NCI-H128 (cell line): ENCODE measurements around the gene STPG4.

Experiments
- DNase-seq: peaks from one replicate; lab custom pipeline; 2025; ENCODE audit not compliant: unreplicated experiment; lab: John Stamatoyannopoulos, UW

Gene STPG4

DNA sequence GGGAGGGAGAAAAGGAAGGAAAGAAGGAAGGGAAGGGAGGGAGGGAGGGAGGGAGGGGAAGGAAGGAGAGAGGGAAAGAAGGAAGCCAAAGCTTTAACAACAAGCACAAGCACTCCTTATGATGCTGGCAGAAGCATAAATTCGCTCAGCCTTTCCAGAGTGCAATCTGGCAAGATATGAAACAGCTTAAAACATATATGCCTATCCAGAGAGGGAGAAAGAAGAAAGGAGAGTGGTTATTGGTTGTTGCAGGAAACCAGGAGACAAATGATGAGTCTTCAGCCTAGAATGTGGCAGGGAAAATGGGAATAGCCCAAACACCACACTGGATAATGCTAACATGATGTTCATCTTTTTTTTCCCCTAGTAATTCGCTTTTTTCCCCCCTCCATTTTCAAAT lies 64.0 kb downstream of the STPG4 start:
- no peak for DNase-seq

DNA sequence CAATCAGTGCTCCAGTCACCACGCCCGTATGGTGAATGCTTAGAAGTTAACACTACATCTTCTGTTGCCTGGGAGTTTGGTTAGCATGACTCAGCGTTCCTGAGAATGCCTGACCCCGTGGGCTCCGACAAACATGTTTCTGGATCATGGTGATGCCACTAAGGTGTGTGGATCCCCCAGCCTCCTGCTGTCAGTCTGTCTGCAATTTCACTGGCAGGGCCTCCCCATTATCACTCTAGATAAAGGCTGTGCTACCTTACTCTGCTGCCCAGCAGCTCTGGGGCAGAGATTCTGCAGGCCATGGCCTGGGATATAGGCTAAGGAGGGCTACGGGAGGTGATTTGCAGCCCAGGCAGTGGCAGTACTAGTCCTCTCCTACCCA lies 66.0 kb downstream of the STPG4 start:
- DNase-seq, result no peak

DNA sequence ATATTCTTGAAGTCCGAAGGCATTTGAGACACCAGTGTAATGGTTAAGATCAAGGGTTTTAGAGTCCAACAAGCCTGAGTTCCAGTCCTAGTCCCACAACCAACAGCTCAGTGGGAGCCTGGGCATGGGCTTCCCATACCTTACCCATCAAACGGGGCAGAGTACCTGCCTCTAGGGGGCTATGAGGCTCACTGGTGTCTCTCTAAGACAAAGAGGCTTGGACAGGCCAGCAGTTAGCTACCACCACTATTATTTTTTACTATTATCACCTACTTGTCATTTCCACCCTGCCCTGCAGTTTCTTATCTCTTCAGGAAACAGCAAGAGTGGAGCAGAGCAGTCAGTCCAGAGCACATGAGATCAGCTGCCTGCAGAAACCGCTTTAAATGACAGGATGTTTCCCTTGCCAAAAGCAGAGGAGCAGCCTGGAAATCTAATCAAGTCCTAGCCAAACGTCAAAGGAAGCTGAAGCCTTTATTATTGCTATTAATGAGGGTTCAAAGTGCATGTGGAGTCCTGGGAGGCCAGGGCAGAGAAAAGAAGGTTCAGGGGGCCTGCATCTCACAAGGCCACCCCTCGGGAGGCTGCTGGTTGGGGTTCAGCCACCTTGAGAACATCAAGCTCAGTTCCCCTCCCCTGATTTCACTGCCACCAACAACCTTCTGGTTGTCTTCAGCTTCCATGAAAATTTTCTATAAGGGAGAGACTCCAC lies 66.6 kb downstream of the STPG4 start:
- DNase-seq, result no peak

DNA sequence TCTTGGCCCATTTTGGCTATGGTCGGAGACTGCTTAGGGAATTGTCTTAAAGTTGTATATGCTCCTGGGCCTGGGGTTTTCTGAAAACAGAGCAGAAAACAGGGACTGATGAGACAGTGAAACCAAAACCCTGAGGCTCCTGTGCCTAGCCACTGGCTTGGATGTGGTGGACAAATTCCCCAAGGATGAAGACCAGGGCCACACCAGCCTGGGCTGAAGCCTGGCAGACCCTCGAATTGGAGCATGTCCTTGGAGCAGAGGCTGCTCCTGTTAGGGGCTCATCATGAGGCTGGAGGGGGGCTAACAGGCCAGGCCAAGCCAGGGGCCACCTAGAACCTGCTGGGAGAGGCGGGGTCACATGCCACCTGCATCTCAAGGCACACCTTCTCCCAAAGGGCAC lies 68.1 kb downstream of the STPG4 start:
- DNase-seq, result no peak

DNA sequence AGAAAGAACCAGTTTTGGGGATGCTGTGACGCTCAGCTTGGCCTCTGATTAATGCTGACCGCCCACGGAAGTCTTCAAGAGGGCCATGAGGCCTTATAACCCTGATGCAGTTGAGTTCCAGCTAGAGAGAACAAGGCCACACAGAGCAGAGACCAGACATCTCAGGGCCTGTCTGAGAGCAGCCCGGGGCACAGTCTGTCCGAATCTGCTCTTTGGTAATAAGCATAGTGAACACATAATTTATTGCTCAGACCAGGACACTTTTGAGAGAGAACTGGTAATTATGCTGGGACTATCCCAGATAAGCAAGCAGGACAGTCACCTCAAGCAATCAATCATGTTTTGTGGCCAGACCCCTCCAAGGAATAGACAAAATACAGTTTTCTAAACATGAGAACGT lies 68.5 kb downstream of the STPG4 start:
- DNase-seq, result no peak

DNA sequence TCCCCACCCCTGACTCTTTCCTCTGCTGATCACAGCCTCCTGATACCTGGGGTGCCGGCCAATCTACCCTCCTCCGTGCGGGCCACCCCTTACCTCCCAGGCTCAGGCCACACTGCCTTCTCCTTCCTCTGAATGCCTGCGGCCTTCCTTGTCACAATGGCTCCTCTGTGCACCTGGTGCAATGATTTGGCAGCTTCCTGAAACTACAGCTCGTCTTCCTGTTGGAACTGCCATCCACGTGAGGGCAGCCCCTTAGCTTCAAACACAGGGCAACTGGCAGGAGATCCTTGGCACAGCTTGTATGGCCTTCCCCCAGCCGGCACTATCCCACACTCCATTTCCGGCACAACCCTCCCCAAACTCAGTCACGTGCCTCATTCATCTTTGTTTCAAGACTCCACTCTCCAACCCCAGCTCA lies 69.0 kb downstream of the STPG4 start:
- DNase-seq, result no peak

DNA sequence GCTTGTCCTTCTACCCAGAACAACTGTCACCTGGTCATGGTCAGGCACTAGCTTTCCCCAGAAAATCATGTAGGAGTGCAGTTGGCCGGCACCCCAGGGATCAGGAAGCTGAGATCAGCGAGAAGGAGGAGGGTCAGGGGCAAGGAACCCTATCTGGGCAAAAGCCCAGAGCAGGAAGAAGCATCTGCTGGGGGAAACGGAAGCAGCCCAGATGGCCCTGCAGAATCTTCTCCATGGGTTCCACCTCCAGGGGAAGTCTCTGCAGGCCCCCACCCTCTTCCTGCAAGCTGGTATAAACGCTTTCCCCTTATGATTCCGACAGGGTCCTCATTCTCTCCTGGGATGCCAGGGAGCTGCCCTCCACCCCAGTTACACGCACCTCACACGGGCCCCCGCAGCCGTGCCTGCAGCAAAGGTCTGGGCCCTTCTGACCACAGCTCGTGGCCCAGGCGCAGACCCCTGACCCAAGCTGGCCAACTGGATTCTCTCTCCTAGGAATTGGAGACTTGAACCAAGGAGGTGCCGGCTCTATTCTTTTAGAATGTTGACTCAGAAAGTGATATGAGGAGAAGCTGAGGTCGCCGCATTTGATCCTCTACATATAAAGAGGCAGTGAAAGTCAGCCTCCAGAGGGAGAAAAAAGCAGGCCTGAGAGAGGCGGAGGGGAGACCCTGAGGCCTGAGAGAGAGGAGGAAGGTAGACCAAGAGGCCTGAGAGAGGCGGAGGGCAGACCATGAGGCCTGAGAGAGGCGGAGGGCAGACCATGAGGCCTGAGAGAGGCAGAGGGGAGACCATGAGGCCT lies 71.0 kb downstream of the STPG4 start:
- no peak for DNase-seq

DNA sequence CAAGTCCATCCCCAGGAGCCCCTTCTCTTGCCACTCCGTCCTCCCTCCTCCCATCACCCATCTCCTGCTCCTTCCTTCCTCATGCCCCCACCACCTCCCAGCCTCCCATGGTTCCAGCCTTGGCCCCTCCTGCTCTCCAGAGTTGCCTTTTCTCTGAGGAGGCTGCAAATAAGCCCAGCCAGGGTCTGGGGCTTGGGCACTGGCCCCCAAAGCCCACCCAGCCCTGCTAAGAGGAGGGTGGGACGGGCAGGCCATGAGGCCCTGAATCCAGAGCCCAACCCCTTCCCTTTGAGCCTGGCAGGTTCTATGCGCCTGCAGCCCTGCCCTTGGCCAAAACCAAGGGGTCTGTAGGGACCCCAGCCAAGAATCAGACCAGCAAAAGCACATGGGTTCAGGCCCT lies 71.6 kb downstream of the STPG4 start:
- no peak for DNase-seq

DNA sequence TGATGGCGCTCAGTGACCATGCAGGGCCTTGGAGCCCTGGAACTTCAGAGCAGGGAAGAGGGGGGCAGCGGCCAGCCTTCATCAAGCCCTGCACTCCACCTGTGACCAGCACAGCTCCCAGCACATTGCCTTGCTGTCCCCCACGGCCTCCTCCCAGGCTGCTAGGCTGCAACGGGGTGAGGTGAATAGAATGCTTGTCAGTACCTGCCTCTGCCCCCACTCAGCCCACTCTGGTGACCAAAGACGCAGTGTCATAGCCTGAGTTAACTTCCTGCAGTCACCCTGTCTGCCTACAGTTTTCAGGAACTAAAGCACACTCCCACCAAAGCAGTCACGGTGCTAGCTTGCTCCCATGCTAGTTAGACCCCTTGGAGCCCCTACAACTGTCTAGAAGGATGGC lies 72.1 kb downstream of the STPG4 start:
- no peak for DNase-seq

DNA sequence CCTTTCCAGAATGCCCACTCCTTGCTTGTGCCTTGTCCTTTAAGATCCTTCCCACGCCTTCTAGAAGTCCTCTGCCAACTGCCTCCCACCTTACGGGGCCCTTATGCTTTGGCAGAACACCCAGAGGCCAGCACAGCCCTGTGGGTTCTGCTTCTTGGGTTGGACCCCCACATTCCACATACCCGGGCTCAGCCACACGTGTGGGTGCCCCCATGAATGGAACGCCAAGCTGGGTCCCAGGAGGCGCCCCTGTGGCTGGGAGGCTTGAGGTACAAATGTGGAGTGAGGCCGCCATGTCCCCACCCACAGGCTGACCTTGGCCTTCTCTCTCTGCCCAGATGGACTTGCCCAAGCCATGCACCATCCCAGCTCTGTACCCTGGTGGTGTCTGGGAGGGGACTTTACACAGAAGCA lies 74.2 kb downstream of the STPG4 start:
- no peak for DNase-seq

DNA sequence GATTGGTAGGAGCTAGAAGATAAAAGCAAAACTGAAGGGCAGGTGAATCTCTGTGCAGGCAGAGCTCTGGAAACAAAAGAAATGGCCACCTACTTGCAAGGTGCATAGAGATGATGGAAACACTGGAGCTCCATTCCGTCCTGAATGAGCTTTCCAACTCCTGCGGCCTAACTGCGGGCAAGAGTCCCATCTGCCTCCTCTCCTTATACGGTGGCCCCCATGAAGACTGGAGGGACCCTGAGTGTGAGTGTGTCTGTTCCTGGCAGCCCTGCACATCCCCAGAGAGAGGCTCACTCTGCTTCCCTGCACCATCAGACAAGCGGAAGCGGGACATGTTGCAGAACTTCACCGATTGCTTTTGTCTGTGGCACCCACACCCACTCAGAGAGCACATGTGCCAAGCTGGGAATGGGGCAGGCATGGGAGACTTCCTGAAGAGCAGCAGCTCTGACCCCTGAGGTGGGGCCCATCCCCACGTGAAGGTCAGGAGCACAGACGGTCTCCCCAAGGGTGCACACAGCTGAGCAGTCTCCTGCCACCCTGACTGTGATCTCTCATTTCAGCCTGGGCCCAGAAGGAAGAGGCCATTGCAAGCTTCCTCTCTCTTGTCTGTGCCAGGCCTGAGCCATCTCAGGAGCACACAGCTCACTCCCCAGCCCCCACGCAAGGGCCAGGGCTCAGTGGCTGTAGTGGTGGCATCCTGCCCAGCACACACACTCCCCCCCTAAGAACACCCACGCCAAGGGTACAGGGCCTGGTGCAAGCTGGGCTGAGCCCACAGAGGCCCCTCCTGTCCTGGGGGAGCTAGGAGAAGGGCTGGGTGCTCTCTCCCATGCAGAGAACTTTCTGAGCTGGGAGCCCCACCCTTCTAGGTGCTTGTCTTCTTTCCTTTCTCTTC lies 75.3 kb downstream of the STPG4 start:
- DNase-seq, result no peak

DNA sequence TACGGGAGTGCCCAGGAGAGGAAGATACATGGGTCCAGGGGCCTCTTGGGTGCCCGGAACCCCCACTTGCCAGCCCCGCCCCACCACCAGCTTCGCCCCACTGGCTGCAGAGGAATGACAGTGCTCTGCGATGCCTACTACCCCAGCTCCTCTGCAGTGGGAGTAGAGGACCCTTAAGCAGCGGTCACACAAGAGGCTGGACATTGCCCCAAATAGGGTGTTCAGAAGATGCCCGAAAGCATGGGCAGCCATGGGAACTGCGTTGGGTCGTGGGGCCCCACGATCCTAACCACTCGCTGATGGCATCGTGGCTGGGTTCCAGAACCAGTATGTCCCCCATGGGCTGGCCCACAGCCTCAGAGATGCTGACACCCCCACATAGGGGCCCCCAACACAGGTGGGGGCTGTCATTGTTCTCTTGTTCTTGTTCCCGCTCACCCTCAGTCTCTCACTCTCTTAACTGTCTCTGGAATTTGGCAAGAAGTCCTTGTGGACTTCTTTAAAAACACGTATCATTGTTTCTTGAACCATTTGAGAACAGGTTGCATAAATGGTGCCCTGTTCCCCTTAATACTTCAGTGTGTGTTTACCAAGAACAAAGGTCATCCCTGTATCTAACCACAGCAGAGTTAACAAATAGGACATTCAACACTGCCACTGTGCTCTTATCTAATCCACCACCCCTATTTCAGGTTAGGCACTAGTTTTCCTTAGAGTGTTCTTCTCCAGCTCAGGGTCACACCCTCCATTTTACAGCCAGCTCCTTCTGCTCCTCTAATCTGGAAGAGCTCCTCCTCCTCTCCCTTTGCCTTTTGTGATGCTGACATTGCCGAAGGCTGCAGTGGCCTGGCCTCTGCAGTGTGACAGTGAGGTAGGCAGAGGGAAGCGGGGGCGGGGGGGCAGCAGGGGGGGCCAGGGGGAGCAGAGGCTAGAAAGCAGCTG lies 76.3 kb downstream of the STPG4 start:
- no peak for DNase-seq

DNA sequence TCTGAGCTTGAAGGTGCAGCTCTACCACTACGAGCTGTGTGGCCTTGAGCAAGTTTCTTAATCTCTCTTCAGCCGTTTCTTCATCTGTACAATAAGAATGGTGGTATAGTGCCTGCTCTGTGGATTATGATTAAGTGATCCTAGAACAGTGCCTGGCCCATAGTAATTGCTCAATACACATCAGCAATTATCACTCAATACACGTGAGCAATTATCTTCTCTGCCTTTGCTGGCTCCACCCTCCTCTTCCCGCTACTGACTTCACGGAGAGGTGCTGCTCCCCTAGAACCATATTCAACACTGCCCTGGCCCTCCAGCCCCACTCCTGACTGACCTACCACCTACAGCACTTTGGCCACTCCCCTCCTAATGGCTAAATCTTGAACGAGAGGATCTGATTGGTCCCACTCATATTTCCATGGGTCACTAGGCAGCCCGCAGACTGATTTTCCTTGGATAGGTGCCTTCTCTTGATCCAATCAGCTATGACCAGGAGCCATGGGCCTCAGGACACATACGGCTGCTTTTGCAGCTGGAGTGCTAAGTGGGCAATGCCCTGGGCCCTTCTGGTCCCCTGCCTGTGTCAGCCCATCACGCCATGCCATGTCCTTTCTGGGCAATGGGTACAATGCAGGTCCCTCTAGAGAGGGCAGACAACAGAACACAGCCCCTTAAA lies 77.5 kb downstream of the STPG4 start:
- DNase-seq, result no peak

DNA sequence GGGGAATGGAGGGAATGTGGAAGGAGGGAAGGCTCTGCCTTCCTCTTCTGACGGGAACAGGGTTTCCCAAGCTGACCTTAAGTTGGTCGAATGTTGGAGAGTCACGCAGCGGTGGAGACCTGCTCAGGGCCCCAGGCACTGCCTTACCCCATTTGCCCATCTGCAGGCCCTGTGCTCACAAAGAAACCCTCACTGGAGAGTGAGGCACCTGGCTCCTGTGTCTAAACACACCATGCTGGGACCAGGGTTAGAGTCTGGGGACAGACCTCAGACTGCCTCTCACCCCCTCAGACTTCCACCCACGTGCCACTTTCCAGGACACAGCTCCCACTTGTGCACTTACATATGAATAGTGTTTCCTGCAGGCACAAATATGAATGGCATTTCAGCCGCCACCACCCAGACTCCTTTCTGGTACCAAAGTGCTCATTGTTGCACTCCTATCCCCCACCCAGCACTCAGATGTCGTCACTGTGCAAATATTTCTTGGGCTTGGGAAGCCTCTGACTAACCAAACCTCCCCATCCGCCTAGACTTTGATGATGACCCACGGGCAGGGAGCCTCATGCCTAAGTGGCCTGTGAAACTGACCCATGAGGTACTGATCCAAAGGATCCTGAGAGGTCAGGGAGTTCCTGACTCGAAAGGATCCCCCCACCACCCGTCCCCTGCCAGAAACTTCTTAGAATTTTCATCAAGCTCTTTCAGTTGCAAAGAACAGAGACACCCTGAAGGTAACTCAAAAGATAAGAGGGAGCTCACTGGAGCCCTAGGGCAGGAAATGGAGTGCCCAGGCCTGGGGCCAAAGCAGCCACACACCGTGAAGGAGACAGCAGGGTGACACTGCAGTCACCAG lies 78.3 kb downstream of the STPG4 start:
- DNase-seq, result no peak

DNA sequence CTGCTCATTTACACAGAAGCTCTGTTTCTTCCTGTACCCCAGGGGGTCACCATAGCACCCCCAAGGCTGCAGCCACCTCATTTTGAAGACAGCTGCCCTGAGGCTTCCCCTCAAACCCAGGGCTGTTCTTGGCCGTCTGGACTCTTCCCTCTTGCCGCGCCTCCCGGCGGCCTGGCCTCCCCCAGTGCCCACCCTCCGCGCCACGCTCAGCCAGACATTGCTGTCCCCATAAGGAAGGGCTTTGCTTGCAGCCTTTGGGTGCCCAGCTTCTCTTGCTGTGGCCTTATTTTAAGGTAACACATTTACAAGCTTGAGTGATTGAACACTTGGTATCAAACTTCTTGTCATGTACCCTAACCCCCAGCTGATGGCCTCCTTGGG lies 79.0 kb downstream of the STPG4 start:
- no peak for DNase-seq

DNA sequence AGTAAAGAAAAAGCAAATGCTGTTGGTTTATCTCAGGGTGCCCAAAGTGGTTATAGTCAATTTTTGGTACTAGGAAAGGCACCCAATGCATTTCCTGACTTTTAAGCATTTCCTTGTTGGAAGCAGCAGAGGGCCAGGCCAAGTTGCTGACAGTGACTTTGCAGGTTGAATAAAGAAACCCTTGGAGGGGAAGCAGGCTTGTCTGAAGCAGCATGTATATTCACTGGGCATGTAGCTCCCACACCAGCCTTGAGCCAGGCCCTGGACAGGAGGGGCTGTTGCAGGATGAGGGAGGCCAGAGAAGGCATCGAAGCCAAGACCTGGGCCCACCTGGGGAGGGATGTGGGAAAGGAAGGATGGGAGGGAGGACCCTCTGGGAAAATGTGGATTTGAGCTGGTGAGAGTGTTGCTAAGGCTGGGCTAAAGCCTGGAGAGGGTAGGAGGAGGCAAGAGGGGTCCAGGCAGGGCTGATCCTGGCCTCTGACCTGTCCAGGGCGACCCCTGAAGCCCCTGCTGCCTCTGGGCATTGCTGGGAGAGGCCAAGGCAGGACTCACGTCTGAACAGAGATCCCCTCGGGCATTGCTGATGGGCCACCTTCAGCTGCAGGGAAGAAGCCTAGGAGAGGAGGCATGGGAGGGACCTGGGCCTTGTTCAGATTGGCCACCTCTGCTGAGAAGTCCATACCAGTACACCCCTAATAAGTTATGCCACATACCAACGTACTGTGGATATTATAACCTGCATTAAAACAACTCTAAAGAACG lies 79.6 kb downstream of the STPG4 start:
- DNase-seq, result no peak

DNA sequence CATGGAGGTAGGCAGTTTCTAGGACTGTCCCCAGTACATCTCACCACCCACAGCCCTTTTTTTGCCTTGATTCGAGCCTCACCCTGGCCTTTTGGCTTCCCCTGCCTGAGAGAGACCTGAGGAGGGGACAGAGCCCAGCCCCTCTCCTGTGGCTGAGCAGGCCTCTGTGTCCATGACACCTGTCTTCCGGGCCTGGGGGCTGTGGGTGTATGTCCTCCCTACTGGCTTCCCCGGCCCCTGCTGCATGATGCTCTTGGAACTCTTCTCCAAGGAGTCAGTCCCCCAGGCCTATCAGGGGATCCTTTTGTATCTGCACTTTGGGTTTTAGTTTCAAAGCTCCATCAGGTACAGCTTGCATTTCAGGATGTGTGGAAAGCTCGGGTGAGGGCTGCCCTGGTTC lies 80.4 kb downstream of the STPG4 start:
- no peak for DNase-seq

DNA sequence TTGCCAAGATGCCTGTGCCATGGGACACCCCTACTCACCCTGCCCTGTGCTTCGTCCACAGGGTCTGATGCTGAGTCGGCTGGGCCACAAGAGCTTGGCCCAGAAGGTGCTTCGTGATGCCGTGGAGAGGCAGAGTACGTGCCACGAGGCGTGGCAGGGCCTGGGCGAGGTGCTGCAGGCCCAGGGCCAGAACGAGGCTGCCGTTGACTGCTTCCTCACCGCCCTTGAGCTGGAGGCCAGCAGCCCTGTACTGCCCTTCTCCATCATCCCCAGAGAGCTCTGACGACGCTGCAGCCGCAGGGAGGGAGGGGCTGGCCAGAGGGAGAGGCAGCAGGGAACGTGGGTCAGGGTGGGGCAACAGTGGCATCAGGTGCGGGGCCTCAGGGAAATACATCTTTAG lies 81.5 kb downstream of the STPG4 start:
- DNase-seq, result no peak
